Liver (tissue), 3 donors: ENCODE data around the gene KRTAP10-3.

Experiments
- CTCF ChIP-seq: fragments of 150-350 bp; IDR thresholded peaks from 2 replicates; pipeline ENCODE4 v1.5.1; 2017; ENCODE audit warnings: improper control_type of control experiment, low read depth, low read length; ENCODE audit not compliant: missing input control
- EGR1 ChIP-seq, 2 donors: IDR thresholded peaks; 2 replicates each; pipeline ENCODE4 v1.6.1; 2016 to 2018; ENCODE audit warnings: antibody characterized with exemption in 2 of 2, low read depth in 2 of 2
- GABPA ChIP-seq, 2 donors: IDR thresholded peaks in 1 of 2; conservative IDR thresholded peaks in 1 of 2; 2 replicates each; pipeline ENCODE4 v1.6.1; 2016; ENCODE audit warnings: antibody characterized with exemption in 2 of 2, mild to moderate bottlenecking in 1 of 2, moderate library complexity in 1 of 2
- JUND ChIP-seq, 2 donors: IDR thresholded peaks; 2 replicates each; pipeline ENCODE4 v1.6.1; 2016; ENCODE audit warnings: antibody characterized with exemption in 2 of 2
- REST ChIP-seq: IDR thresholded peaks from 2 replicates; pipeline ENCODE4 v1.6.1; 2016; ENCODE audit warnings: antibody characterized with exemption, mild to moderate bottlenecking
- ZBTB33 ChIP-seq: IDR thresholded peaks from 2 replicates; pipeline ENCODE4 v1.6.1; 2016; ENCODE audit warnings: antibody characterized with exemption
- donor health status: healthy.
- donor health status: healthy.

DNA sequence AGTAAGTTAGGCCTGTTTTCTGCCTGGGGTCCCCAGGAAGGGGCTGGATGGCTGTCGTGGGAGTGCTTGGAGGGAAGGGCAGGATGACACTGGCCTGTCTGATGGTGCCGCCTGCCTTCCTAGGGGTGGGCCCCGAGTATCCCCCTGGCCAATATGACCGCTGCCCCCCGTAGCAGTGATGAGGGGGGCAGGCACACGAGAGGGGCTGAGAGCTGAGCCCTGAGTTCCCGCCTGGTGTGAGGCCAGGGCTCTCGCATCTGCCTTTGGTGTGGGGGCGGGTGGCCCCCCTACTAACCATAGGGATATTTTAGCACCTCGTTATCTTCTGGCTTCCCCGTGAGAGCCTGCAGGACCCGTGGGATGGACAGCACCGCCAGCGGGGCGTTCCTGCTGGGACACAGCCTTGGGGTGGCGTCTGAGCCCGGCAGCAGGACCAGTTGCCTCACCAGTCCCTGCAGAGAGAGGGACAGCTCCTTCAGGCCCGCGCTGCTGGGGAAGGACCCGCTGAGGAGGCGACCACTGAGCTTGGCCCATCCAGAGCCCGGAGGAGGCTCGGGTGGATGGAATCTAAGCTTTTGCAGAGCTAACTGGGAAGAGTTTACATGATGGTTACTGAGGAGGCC lies 29.0 kb downstream of the KRTAP10-3 start:
- TF ChIP-seq CTCF (no peak), JUND (IDR thresholded peaks at IDR 0.05) (no peak), REST (no peak), ZBTB33 (no peak), GABPA (IDR thresholded peaks at IDR 0.05 in 1 of 2, conservative IDR thresholded peaks at IDR 0.05 in 1 of 2) (no peak), EGR1 (IDR thresholded peaks at IDR 0.05; ENCODE audit: low read depth in 2 of 2) (no peak)
